Measurements from ENCODE around the gene RC3H1.
"Not testable (repeated sequence)": the region's sequence is repeated elsewhere in the genome, so short reads cannot be mapped to it uniquely, and the experiment has no call there.

The RC3H1 gene

GRCh38 chr1:173946380-173946921 is 75.7 kb downstream of the RC3H1 start:
- no peak for DNase-seq

GRCh38 chr1:173937062-173937461 is 85.1 kb downstream of the RC3H1 start:
- no peak for DNase-seq

GRCh38 chr1:173934440-173934839 is 87.7 kb downstream of the RC3H1 start:
- DNase-seq, result no peak

- DNase-seq, result not testable (repeated sequence)
Measured at GRCh38 chr1:173930541-173930940, 91.6 kb downstream of the RC3H1 start.

GRCh38 chr1:173925306-173926242 is 96.6 kb downstream of the RC3H1 start:
- no peak for DNase-seq

- DNase-seq, result no peak
Measured at GRCh38 chr1:173920861-173921260, 101.3 kb downstream of the RC3H1 start.

GRCh38 chr1:173917635-173918493 is 104.3 kb downstream of the RC3H1 start:
- no peak for DNase-seq

- DNase-seq, result no peak
Measured at GRCh38 chr1:173917149-173917548, 105.0 kb downstream of the RC3H1 start, which contains the start of gene SERPINC1. Gene SERPINC1 (minus strand): TSS chr1:173917327. CDS start chr1:173917259, 68 bp downstream.

GRCh38 chr1:173916667-173917066 is 105.5 kb downstream of the RC3H1 start:
- DNase-seq, result no peak

- no peak for DNase-seq
Measured at GRCh38 chr1:173915596-173915995, 106.6 kb downstream of the RC3H1 start.

GRCh38 chr1:173914366-173914871 is 107.7 kb downstream of the RC3H1 start:
- DNase-seq, result peak; percentile 4 to 24

- no peak for DNase-seq
Measured at GRCh38 chr1:173913111-173913510, 109.0 kb downstream of the RC3H1 start.

GRCh38 chr1:173903827-173904531 is 118.2 kb downstream of the RC3H1 start:
- no peak for DNase-seq

- DNase-seq, result no peak
Measured at GRCh38 chr1:173900992-173901391, 121.2 kb downstream of the RC3H1 start.

GRCh38 chr1:173900427-173900826 is 121.7 kb downstream of the RC3H1 start:
- no peak for DNase-seq

- DNase-seq, result no peak
Measured at GRCh38 chr1:173894189-173894588, 128.0 kb downstream of the RC3H1 start.

- peak; percentile 34 to 47 for DNase-seq
Measured at GRCh38 chr1:173893611-173894010, 128.5 kb downstream of the RC3H1 start.

GRCh38 chr1:173889885-173890284 is 132.3 kb downstream of the RC3H1 start:
- no peak for DNase-seq

GRCh38 chr1:173888749-173889148 is 133.4 kb downstream of the RC3H1 start:
- DNase-seq, result no peak

GRCh38 chr1:173887627-173888026 is 134.5 kb downstream of the RC3H1 start:
- DNase-seq, result no peak

GRCh38 chr1:173886746-173887611 is 135.2 kb downstream of the RC3H1 start:
- DNase-seq, result no peak
